GM12872 (cell line): ENCODE data around the gene PYURF.

ENCODE experiments used
- TF ChIP-seq, protein P1 (sequence below): IDR thresholded peaks from 3 replicates; pipeline ENCODE4 v1.5.1; 2011; ENCODE audit warnings: low read depth, mild to moderate bottlenecking, low read length, moderate library complexity; ENCODE audit not compliant: insufficient read depth

Gene PYURF

DNA sequence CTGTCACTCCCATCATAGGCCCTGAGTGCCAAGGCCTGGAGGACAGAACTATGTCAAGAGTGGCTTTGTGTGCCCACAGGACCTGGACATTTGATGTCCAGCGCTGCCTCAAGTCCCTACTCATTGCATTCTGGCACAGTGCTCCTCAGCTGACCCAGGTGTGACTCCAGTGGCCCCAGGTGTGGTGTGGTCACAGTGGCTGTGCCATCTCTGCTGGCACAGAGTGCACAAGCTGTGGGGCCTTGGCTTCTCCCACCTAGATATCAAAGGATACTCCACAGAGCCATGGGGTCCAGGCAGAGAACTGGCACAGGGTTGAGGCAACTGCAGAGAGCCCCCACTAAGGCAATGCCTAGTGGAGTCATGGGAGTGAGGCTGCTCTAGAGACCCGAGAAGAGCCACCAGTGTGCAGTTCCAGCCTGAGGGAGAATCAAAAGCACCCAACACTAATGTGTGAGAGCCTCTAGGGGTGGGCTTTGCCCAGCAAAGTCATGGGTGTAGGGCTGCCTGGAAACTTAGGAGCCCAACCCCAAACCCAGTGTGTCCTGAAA lies 25.6 kb downstream of the PYURF start:
- TF ChIP-seq, protein P1, sequence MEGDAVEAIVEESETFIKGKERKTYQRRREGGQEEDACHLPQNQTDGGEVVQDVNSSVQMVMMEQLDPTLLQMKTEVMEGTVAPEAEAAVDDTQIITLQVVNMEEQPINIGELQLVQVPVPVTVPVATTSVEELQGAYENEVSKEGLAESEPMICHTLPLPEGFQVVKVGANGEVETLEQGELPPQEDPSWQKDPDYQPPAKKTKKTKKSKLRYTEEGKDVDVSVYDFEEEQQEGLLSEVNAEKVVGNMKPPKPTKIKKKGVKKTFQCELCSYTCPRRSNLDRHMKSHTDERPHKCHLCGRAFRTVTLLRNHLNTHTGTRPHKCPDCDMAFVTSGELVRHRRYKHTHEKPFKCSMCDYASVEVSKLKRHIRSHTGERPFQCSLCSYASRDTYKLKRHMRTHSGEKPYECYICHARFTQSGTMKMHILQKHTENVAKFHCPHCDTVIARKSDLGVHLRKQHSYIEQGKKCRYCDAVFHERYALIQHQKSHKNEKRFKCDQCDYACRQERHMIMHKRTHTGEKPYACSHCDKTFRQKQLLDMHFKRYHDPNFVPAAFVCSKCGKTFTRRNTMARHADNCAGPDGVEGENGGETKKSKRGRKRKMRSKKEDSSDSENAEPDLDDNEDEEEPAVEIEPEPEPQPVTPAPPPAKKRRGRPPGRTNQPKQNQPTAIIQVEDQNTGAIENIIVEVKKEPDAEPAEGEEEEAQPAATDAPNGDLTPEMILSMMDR: no peak

DNA sequence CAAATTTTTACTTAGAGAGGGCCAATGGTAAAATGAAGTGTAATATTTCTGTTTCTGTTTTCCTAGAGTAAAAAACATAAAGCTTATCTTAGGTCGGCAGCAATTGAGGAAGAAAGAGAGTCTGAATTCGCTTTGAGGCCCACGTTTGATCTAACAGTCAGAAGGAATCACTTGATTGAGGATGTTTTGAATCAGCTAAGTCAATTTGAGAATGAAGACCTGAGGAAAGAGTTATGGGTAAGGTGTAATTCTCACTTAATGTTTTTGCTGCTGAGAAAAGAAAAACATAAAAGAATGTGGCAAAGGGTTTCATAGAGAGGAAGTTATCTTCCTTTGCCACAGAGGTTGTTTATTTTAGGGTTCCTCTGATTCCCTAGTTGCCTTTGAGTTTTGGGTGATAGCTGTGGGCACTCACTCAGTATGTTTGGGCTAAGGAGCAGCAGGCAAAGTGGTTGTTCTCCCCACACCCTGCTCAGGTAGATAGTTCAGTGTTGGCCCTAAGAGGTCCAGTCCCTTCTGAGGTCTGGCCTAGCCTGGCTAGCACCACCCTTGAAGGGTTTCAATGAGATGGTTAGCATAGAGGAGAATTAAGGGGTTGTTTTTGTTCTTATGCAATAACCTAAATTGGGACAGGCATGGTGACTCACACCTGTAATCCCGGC lies 34.3 kb downstream of the PYURF start:
- TF ChIP-seq, protein P1: no peak

DNA sequence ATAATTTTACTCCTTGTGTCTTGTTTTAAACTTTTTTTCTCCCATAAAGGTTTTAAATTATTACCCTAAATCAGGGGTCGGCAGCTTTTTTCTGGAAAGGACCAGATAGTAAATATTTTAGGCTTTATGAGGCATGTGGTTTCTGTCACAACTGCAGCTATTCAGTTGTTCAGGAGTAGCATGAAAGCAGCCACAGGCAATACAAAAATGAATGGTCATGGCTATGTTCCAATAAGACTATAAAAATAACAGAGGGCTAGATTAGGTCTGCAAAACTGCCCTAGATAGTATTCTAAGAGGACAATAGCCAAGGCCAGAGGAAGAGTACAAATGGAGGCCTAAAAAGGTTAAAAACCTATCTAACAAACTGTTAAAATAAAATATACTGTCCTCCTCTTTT lies 42.0 kb downstream of the PYURF start:
- TF ChIP-seq, protein P1: no peak

DNA sequence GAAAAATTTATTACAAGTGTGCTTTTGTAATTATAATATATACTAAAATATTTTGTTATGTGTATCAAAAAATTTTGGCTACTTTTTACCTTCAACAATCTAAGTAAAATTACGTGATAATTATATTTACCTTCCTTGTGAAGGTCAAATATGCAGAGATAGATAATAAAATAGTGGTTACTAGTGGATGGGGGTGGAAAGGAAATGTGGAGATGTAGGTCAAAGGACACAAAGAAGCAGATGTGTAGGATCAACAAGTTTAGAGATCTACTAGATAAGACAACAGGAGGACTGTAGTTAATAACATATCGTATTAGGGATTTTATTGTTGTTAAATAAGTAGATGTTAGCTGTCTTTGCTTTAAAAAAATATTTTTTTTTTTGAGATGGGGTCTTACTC lies 45.3 kb downstream of the PYURF start:
- TF ChIP-seq, protein P1: no peak

- TF ChIP-seq, protein P1: no peak
These were observed 46.2 kb downstream of the PYURF start for GRCh38 chr4:88477229-88477860.
